GM19023 (cell line): ENCODE data around the gene SPTSSA.
"Not testable (repeated sequence)": the region's sequence is repeated elsewhere in the genome, so short reads cannot be mapped to it uniquely, and the experiment has no call there.

ENCODE experiments used
- ATAC-seq: cut with Tn5 transposase; IDR thresholded peaks from one replicate; pipeline ENCODE4 v1.9.1; 2021; ENCODE audit warnings: mild to moderate bottlenecking, moderate library complexity; ENCODE audit not compliant: unreplicated experiment

The SPTSSA gene

GRCh38 chr14:34433957-34434356 lies 28.1 kb downstream of the SPTSSA start:
- no peak for ATAC-seq

GRCh38 chr14:34428102-34428466 lies 34.0 kb downstream of the SPTSSA start:
- not testable (repeated sequence) for ATAC-seq

GRCh38 chr14:34426313-34427295 lies 35.4 kb downstream of the SPTSSA start:
- no peak for ATAC-seq

- ATAC-seq: no peak
These were observed 36.8 kb downstream of the SPTSSA start for GRCh38 chr14:34425095-34425851.

GRCh38 chr14:34424488-34424887 lies 37.6 kb downstream of the SPTSSA start:
- no peak for ATAC-seq

GRCh38 chr14:34423445-34423844 lies 38.6 kb downstream of the SPTSSA start:
- no peak for ATAC-seq

GRCh38 chr14:34420547-34421150 lies 41.4 kb downstream of the SPTSSA start:
- ATAC-seq: no peak

- ATAC-seq: no peak
These were observed 52.3 kb downstream of the SPTSSA start for GRCh38 chr14:34409721-34410120.

GRCh38 chr14:34407951-34408350 lies 54.1 kb downstream of the SPTSSA start:
- no peak for ATAC-seq

- ATAC-seq: no peak
These were observed 57.6 kb downstream of the SPTSSA start for GRCh38 chr14:34404416-34404815.

- no peak for ATAC-seq
These were observed 58.4 kb downstream of the SPTSSA start for GRCh38 chr14:34403646-34404045.

GRCh38 chr14:34398024-34398423 lies 64.0 kb downstream of the SPTSSA start:
- ATAC-seq: no peak

- no peak for ATAC-seq
These were observed 74.0 kb downstream of the SPTSSA start for GRCh38 chr14:34387974-34388516.

GRCh38 chr14:34386865-34387485 lies 75.1 kb downstream of the SPTSSA start:
- no peak for ATAC-seq

GRCh38 chr14:34385881-34386280 lies 76.2 kb downstream of the SPTSSA start:
- not testable (repeated sequence) for ATAC-seq

- no peak for ATAC-seq
These were observed 78.2 kb downstream of the SPTSSA start for GRCh38 chr14:34383839-34384238.
